ENCODE measurements around the gene BICD2. TPM values are rescaled to one million over a fixed set of nuclear protein-coding genes. Genes with fewer than 3 reads are reported as not detected.
A peak's percentile ranks its signal among the peaks of the same experiment; 100 is the strongest.

The BICD2 gene
- total and polyA plus RNA-seq, 12 donors = 9.3 to 33.8 (median 23.3) TPM

DNA sequence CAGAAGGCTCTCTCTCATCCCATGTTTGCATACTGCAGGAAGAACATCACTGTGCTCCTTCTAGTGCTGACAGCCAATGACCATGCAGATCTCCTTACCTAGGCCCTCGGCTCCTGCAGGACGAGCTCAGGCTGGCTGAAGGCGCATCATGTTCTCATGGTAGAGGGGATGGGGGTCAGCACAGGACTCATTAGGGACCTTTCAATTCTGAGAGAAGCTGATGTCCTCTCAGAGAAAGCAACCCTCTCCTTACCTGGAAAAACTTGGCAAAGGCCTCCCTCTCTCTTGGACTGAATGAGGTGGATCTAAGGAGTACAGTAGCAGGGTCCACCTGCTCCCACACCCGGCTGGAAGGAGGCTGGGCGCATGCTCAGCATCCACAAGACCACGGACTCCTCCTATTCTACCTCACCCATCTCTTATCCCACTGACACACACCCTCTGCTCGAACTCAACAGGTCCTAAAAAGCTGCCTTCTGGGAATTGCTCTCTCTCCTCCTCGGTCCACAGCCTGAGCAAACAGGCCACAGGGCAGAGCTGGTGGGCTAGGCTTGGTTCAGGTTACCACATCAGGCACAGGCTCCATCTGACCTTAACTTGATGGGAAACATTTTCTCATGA lies 97.6 kb downstream of the BICD2 start:
- H3K4me3 ChIP-seq = no peak overlapping the region
- peak in 1 of 7 donors; percentile 39 for DNase-seq
- H3K9me3 ChIP-seq (replicated peaks in 1 of 3) = no peaks in the 10 kb centered on the region
- intact Hi-C loops (cut with DNase I) = no loop called here
- no peak overlapping the region for H3K27ac ChIP-seq
- TF ChIP-seq POLR2A (IDR thresholded peaks at IDR 0.05) = no peak
- TF ChIP-seq, protein P1, sequence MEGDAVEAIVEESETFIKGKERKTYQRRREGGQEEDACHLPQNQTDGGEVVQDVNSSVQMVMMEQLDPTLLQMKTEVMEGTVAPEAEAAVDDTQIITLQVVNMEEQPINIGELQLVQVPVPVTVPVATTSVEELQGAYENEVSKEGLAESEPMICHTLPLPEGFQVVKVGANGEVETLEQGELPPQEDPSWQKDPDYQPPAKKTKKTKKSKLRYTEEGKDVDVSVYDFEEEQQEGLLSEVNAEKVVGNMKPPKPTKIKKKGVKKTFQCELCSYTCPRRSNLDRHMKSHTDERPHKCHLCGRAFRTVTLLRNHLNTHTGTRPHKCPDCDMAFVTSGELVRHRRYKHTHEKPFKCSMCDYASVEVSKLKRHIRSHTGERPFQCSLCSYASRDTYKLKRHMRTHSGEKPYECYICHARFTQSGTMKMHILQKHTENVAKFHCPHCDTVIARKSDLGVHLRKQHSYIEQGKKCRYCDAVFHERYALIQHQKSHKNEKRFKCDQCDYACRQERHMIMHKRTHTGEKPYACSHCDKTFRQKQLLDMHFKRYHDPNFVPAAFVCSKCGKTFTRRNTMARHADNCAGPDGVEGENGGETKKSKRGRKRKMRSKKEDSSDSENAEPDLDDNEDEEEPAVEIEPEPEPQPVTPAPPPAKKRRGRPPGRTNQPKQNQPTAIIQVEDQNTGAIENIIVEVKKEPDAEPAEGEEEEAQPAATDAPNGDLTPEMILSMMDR (IDR thresholded peaks at IDR 0.05) = no peak
- no peaks in the 10 kb centered on the region for H3K36me3 ChIP-seq (replicated peaks in 1 of 2)
- 88 to 93% (median 92%) methylated on average over 7 to 8 of the region's 8 CpGs for WGBS, 4 donors
- H3K4me1 ChIP-seq (replicated peaks in 1 of 2) = peaks cover 9 to 30% of the 10 kb centered on the region in 2 donors
- no peaks in the 10 kb centered on the region for H3K27me3 ChIP-seq

DNA sequence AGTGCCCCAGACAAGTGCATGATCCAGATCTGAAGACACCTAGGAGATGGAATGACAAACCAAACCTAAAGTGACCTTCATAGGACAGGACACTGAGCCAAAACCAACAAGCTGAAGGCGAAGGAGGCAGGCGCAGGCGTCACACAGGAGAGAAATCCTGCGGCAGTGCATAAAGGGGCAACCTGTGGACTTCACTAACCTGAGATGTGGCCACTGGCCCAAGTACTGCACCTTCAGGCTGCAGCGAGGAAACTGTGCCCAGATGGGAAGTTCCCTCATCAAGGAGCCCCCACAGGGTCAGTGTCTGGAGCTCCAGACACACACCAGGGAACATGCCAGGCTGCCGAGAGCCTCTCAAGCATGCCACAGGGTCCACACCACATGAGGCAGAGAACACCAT lies 98.4 kb downstream of the BICD2 start:
- Histone ChIP-seq H3K9me3 (replicated peaks in 1 of 3) (no peaks in the 10 kb centered on the region), H3K4me1 (replicated peaks in 1 of 2) (peaks cover 6 to 27% of the 10 kb centered on the region in 2 donors), H3K27ac (peak overlapping the region in 1 of 5 donors; percentile 11), H3K36me3 (replicated peaks in 1 of 2) (no peaks in the 10 kb centered on the region), H3K4me3 (no peak overlapping the region), H3K27me3 (no peaks in the 10 kb centered on the region)
- WGBS, 4 donors = 60 to 75% (median 71%) methylated on average over 5 to 6 of the region's 6 CpGs
- DNase-seq = peak in 1 of 7 donors; percentile 50
- no peak for TF ChIP-seq POLR2A (IDR thresholded peaks at IDR 0.05)
- TF ChIP-seq, protein P1 (IDR thresholded peaks at IDR 0.05) = no peak
- intact Hi-C loops (cut with DNase I) = no loop called here

DNA sequence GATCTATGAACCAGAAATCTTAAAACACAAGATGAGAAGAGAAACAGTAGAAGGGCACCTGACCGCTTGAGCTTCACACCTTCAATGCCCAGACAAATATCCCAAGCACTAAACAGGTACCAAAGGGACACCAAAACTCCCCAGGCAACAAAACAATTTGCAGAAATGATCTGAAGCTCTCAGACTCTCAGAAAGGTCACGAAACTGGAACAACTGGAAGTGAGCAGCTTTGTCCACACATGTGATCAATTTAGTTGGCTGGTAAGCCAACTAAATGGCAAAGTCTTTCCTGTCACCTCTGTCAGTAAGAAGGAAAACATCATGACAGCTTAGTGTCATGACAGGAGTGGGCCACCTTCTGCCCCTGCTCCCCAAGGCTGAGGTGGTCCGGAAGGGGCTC lies 98.8 kb downstream of the BICD2 start:
- intact Hi-C loops (cut with DNase I) = no loop called here
- DNase-seq = no peak
- H3K27ac ChIP-seq = peak overlapping the region in 1 of 5 donors; percentile 11
- no peaks in the 10 kb centered on the region for H3K36me3 ChIP-seq (replicated peaks in 1 of 2)
- 62 to 75% (median 70%) methylated on average over 3 of the region's 3 CpGs for WGBS, 4 donors
- no peaks in the 10 kb centered on the region for H3K27me3 ChIP-seq
- no peak overlapping the region for H3K4me3 ChIP-seq
- TF ChIP-seq, protein P1 (IDR thresholded peaks at IDR 0.05) = no peak
- no peak for TF ChIP-seq POLR2A (IDR thresholded peaks at IDR 0.05)
- peaks cover 2 to 26% of the 10 kb centered on the region in 2 donors for H3K4me1 ChIP-seq (replicated peaks in 1 of 2)
- no peaks in the 10 kb centered on the region for H3K9me3 ChIP-seq (replicated peaks in 1 of 3)

DNA sequence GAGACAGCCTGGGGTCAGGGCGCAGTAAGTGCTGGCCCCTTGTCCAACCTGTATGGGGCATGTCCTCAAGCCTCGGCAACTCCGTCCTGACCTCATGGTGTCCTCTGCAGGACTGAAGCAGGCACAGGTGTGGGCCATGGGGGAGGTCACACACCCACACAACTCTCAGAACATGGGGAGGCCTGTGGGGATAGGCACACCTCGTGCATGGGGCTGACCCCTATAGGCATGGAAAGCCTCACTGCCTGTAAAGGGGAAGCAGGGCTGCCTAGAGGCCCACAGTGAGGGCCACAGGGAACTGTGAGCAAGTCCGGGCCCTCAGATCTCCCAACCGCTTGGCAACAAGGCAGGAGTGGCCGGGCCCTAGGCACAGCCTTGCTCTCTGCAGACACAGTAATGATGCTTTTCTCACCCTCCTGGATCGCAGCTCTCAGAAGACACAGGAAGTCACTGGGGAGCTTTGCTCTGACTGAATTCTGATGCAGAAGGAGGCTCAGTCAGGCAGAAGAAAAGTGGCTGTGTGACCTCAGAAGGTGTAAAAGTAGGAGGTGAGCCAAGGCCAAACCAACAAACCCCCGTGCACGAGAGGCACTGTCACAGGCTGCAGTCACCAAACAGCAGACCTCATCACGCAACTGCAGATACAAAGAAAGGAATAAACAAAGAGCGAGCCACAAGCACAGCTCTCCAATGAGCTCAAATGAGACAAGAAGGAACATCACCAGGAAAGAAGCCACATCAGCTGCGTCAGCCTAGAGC lies 100.1 kb downstream of the BICD2 start:
- Histone ChIP-seq H3K27me3 (no peaks in the 10 kb centered on the region), H3K27ac (no peak overlapping the region), H3K9me3 (replicated peaks in 1 of 3) (no peaks in the 10 kb centered on the region), H3K4me3 (no peak overlapping the region), H3K36me3 (replicated peaks in 1 of 2) (no peaks in the 10 kb centered on the region), H3K4me1 (replicated peaks in 1 of 2) (peaks cover 0 to 26% of the 10 kb centered on the region in 2 donors)
- intact Hi-C loops (cut with DNase I) = no loop called here
- DNase-seq = peak in 2 of 7 donors; percentile 34 to 67
- WGBS, 4 donors = 55 to 77% (median 74%) methylated on average over 7 to 13 of the region's 13 CpGs
- no peak for TF ChIP-seq POLR2A (IDR thresholded peaks at IDR 0.05)
- TF ChIP-seq, protein P1 (IDR thresholded peaks at IDR 0.05) = no peak

Measured in adrenal gland (tissue), 12 donors.